Peyer's patch (tissue), 4 donors: ENCODE measurements around the gene KLHL28.

Experiments
- CTCF ChIP-seq, 6 experiments: fragments of 450-650 bp in 4 of 6; fragments of 200-600 bp in 2 of 6; sonication (generic) in 1 of 6; IDR thresholded peaks; one replicate each; pipeline ENCODE4 v1.5.1; 2017 to 2019; ENCODE audit warnings: antibody characterized with exemption in 6 of 6, mild to moderate bottlenecking in 3 of 6, moderate library complexity in 1 of 6
- POLR2A ChIP-seq, 2 donors: fragments of 450-650 bp; IDR thresholded peaks; one replicate each; pipeline ENCODE4 v1.5.1; 2017; ENCODE audit warnings: antibody characterized with exemption in 2 of 2, mild to moderate bottlenecking in 2 of 2, moderate library complexity in 2 of 2

GRCh38 chr14:44989497-44990440 lies 28.0 kb upstream of the KLHL28 start:
- TF ChIP-seq CTCF (IDR thresholded peaks at IDR 0.05) (no peak), POLR2A (IDR thresholded peaks at IDR 0.05) (no peak)
